ENCODE data around the gene CRAMP1. TPM values are rescaled to one million over a fixed set of nuclear protein-coding genes. Genes with fewer than 3 reads are reported as not detected.
A peak's percentile ranks its signal among the peaks of the same experiment; 100 is the strongest.

CRAMP1 gene
- total RNA-seq (2021; ENCODE audit: unreplicated experiment) (28.8 TPM), Bru-seq, nascent RNA (percentile 77 among the genes with signal in this experiment), BruChase-seq, experiment 1, labeled RNA remaining after a 2-hour chase (percentile 84 among the genes with signal in this experiment), BruChase-seq, experiment 2, labeled RNA remaining after a 6-hour chase (percentile 78 among the genes with signal in this experiment)
- polyA plus RNA-seq (2012; ENCODE audit: insufficient read length) = 15.8 TPM
- long read RNA-seq, partial matches to known transcripts = 0 of 3 reads
- long read RNA-seq, other reads (novel, unspliced or antisense) = 3 of 3 reads

GRCh38 chr16:1612320-1613111 is at the start of gene CRAMP1:
Gene CRAMP1 (plus strand): TSS chr16:1612360. CDS start chr16:1614640, 2,280 bp downstream.
- ATAC-seq = peak; percentile 67
- POLR2A ChIA-PET = no interaction called here
- in situ Hi-C loops (cut with HindIII; ENCODE audit: low pct_unique_long_range_greater_than_20kb, low sequenced_read_pairs) = no loop called here
- Histone ChIP-seq H3K9me3 (ENCODE audit: control insufficient read depth, insufficient read depth, low read depth, low read length) (no peaks in the 10 kb centered on the region), H3K4me1 (ENCODE audit: control insufficient read depth, insufficient read depth, low read length) (peaks cover 17% of the 10 kb centered on the region), H3K27me3 (ENCODE audit: control insufficient read depth, insufficient read depth, low read length) (no peaks in the 10 kb centered on the region), H3K4me3 (ENCODE audit: low read depth in 2 of 2, low read length in 2 of 2) (peak within 1 kb of the TSS; percentile 88 to 91), H3K27ac (ENCODE audit: low read length) (peak within 1 kb of the TSS; percentile 94), H3K36me3 (ENCODE audit: control insufficient read depth, insufficient read depth, low read length) (peaks cover 7% of the 10 kb centered on the region; the same call in 1 of the 2 replicates)
- no peak for DNase-seq (ENCODE audit: low read depth, low spot score)
- BruUV-seq (replicated peaks) = no TSS peak
- CTCF ChIA-PET = no interaction called here
- TF ChIP-seq TCF7L2 (IDR thresholded peaks at IDR 0.05; ENCODE audit: low read depth, low read length) (no peak), REST (IDR thresholded peaks at IDR 0.05; ENCODE audit: insufficient read depth in 1 of 2, low read depth in 2 of 2, low read length in 1 of 2) (no peak), POLR2AphosphoS5 (IDR thresholded peaks at IDR 0.05; ENCODE audit: low read depth, low read length) (no peak), SIN3A (IDR thresholded peaks at IDR 0.05; ENCODE audit: borderline replicate concordance, insufficient read depth, low read depth, low read length) (peak; percentile 45; the same call in 1 of the 2 replicates), CTCF (IDR thresholded peaks at IDR 0.05) (no peak)
- intact Hi-C loops (cut with micrococcal nuclease; ENCODE audit: unreplicated experiment) = no loop called here

GRCh38 chr16:1563786-1564185 is 48.4 kb upstream of the CRAMP1 start:
- Histone ChIP-seq H3K27ac (ENCODE audit: low read length) (no peak overlapping the region), H3K27me3 (ENCODE audit: control insufficient read depth, insufficient read depth, low read length) (no peaks in the 10 kb centered on the region), H3K9me3 (ENCODE audit: control insufficient read depth, insufficient read depth, low read depth, low read length) (no peaks in the 10 kb centered on the region), H3K4me1 (ENCODE audit: control insufficient read depth, insufficient read depth, low read length) (no peaks in the 10 kb centered on the region), H3K36me3 (ENCODE audit: control insufficient read depth, insufficient read depth, low read length) (no peaks in the 10 kb centered on the region), H3K4me3 (ENCODE audit: low read depth in 2 of 2, low read length in 2 of 2) (no peak overlapping the region)
- no TSS peak for BruUV-seq (replicated peaks)
- CTCF ChIA-PET = no interaction called here
- in situ Hi-C loops (cut with HindIII; ENCODE audit: low pct_unique_long_range_greater_than_20kb, low sequenced_read_pairs) (no loop called here), intact Hi-C loops (cut with micrococcal nuclease; ENCODE audit: unreplicated experiment) (no loop called here)
- TF ChIP-seq SIN3A (IDR thresholded peaks at IDR 0.05; ENCODE audit: borderline replicate concordance, insufficient read depth, low read depth, low read length) (no peak), CTCF (IDR thresholded peaks at IDR 0.05) (no peak), TCF7L2 (IDR thresholded peaks at IDR 0.05; ENCODE audit: low read depth, low read length) (no peak), POLR2AphosphoS5 (IDR thresholded peaks at IDR 0.05; ENCODE audit: low read depth, low read length) (no peak), REST (IDR thresholded peaks at IDR 0.05; ENCODE audit: insufficient read depth in 1 of 2, low read depth in 2 of 2, low read length in 1 of 2) (no peak)
- no peak for DNase-seq (ENCODE audit: low read depth, low spot score)
- no peak for ATAC-seq
- POLR2A ChIA-PET = no interaction called here
